ENCODE data around the gene LPIN1.
"Not testable (repeated sequence)": the region's sequence is repeated elsewhere in the genome, so short reads cannot be mapped to it uniquely, and the experiment has no call there.

LPIN1 gene

GRCh38 chr2:11743846-11744553, 2.4 kb upstream of the LPIN1 start:
- peak; percentile 66 for DNase-seq

- peak; percentile 23 for DNase-seq
These were observed 1.6 kb upstream of the LPIN1 start for GRCh38 chr2:11744631-11745394.

GRCh38 chr2:11745613-11746375, 638 bp upstream of the LPIN1 start:
- no peak for DNase-seq

DNA sequence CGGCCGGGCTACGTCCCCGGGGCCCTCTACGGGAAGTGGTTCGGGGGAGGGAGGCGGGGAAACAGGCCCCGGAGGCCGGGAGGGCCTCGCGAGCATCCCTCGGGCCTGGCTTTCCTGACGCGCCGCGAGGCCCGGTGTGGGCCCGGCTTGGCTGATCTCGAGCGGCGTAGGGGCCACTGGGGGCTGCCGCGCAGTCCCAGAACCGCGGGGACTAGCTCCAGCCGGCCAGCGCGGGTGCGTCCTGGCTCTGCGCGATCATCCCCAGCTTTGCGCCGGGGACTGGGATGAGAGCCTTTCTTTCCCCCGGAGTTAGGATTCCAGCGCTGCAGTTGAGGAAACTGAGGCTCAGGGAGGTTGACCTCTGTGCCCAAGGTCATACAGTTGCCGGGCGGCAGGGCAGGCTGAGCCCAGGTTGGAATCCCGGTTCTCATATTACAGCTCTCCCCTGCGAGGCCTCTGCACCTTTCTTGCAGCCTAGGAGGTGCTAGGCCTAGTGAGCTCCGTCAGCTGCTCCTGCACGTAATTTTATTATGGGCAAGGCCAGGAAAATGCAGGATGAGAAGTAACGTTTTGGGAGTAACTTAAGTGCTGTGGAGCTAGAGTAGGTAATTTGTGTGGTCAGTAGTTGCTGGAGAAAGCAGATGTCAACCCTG, 501 bp downstream of the LPIN1 start:
- no peak for DNase-seq

- DNase-seq: no peak
These were observed 1.8 kb downstream of the LPIN1 start for GRCh38 chr2:11748018-11748860.

DNA sequence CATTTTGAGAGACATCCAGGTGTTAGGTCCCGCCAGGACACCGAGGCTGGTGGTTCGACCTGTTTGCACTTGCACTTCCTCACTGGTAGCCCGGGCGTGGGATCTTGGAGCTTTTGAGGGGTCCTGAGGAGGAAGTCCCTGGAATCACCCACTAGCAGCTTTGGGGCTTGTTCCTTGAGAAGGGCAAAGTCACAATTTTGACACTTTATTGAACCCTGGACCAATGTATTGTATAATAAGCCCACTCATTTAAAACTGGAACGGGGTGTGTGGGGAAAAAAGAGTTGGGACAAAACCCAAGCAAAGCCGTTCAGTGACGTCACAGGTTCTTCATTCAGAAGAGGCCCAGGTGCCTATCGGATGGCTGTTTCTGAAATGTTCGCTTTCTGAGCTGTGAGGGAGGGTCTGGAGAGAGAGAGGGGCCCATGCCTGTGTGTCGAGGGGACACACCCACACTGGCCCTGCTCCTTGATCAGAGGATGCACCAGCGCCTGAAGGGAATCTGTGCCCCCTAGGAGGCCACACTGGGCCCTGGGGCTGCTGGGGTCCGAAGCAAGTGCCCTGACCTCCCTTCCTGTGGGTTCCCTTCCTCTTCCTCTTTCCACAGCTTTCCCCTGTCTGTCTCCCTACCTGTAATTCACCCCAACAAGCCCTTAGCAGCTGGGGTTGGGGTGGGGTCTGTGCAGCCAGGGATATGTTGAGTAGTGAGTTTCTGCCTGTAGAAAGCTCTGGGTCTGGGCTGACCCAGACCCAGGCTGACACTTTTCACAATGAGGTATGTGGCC, 2.6 kb downstream of the LPIN1 start:
- DNase-seq: no peak

DNA sequence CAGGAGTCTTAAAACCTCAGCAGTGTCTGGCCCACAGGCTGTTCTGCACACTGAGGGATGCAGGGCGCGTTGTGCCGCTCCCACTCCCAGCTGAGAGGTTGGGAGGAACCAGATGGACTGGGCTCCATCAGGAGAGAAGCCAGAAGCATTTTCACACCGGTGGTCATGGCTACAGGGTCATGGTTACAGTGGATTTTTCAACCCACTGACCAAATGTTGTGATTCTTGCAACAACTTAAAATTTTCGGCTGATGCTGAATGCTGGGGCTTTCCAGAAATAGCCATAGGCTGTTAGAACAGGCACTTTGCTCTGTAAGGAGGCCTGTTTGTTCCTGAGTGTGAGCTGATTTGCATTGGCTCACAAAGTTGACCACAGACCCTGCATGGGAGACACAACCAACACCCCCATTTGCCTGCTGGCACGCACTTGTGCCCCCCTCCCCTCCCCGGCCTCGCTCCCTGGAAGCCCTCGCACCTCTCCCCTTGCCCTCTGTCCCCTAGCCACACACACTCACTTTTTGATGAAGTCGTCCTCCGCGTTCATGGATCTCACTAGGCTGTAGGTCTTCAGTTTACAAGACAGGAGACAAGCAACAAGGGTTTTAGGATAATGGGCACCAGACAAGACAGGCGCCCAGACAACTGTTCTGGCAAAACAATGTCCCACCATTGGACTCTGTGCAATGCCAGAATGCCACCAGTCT, 3.4 kb downstream of the LPIN1 start:
- no peak for DNase-seq

GRCh38 chr2:11750422-11750821, 4.0 kb downstream of the LPIN1 start:
- DNase-seq: no peak

- no peak for DNase-seq
These were observed 4.5 kb downstream of the LPIN1 start for GRCh38 chr2:11750917-11751316.

- no peak for DNase-seq
These were observed 6.5 kb downstream of the LPIN1 start for GRCh38 chr2:11752906-11753305.

DNA sequence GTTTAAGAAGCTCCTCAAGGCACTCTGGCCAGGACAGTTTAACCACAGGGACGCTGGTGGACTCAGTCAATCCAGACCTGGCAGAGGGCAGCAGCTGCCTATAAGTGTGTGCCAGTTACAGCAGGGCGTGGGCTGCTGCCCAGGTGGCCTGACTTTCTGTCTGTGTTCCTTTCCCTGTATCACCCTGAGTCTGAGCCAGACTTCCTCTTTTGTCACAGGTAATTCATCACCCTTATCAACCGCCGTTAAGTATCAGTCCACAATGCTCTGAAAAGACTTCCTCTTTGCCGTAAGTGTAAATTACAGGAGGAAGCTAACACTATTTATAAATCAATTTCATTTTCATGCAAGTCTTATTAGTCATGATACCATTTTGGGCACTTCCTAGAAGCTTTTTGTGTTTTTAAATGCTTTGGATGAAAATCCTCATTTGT, 7.0 kb downstream of the LPIN1 start:
- peak; percentile 53 for DNase-seq

DNA sequence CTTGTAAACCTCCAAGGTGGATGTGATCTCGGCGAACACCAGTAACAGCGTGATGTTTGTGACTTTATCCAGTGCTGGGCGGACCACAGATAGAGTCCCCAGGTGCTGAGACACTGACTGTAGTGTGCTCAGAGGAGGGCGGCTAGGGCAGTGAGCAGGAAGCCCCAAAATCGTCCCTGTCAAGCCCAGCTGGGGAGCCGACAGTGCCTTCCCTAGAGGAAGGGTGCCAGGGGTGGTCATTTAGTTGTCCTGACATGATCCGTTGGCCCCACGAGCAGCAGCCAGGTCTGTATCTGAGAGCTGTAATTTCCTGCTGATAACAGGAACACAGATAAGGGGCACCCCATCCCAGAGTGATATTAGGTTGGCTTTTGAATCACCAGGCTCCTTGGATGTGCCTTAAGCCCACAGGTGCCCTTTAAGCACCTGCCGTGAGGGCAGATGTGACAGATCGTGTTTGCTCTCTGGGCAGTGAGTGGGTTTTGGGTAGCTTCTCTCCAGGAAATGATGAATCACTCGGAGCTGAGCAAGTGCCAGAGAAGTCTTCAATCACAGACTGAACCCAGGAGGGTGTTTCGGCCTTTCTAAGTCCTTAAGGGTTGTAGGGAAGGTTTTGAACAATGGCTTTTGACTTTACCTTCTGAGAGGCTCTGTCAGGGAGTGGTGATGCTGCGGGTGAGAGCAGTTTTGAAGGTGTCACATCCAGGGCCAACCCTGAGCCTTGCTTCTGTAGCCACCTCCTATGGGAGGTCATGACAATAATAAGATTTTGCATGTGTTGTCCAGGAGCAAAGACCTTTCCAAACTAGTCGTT, 7.7 kb downstream of the LPIN1 start:
- DNase-seq: peak; percentile 67

GRCh38 chr2:11754700-11755015, 8.2 kb downstream of the LPIN1 start:
- no peak for DNase-seq

DNA sequence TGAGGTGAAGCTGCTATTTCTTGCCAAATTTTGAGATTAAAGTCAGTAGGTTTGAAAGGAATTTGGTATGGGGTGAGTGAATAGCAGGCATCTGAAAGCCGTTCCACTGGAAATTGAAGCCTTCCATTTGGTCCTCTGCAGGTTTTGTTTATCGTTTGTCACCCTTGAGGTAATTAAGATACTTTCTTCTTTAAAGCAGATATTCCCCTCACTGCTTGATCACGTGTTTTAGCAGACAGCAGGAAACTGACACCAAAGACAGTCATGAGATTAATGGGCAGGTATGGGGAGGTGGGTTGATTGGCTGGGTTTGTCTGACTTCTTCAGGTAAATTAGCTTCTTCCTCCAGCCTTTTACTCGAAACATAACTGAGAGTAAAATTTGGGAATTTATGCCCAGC, 10.7 kb downstream of the LPIN1 start:
- DNase-seq: no peak

DNA sequence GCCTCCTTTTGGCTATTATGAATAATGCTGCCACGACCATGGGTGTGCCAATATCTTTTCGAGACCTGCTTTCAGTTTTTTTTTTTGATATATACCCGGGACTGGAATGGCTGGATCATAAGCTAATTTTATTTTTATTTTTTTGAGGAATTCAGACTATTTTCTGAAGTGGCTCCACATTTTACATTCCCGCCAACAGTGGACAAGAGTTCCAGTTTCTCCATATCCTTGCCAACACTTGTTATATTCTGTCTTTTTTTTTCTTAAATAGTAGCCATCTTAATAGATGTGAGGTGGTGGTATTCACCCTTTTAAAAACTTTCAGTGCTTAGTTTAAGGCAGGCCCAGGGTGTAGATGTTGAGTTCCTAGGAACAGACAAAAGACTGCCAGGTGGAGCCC, 11.8 kb downstream of the LPIN1 start:
- DNase-seq: no peak

DNA sequence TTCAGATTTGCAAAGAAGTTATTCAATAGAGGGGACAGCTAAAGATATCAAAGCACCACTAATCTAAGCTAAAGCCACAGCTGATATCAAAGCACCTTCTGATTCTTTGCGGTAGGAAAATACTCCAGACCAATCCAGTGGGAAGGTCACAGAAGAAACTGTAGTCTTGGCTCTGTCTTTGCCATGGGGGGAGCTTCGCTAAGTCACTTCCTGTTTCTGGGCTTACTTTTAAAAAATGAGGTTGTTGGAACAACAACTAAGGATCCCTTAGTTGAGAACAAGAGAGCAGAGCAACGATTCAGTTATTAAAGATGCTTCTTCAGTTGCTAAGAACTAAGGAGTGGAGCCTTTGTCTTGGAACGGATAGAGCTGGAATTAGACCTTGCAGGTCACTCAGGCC, 12.2 kb downstream of the LPIN1 start:
- no peak for DNase-seq

DNA sequence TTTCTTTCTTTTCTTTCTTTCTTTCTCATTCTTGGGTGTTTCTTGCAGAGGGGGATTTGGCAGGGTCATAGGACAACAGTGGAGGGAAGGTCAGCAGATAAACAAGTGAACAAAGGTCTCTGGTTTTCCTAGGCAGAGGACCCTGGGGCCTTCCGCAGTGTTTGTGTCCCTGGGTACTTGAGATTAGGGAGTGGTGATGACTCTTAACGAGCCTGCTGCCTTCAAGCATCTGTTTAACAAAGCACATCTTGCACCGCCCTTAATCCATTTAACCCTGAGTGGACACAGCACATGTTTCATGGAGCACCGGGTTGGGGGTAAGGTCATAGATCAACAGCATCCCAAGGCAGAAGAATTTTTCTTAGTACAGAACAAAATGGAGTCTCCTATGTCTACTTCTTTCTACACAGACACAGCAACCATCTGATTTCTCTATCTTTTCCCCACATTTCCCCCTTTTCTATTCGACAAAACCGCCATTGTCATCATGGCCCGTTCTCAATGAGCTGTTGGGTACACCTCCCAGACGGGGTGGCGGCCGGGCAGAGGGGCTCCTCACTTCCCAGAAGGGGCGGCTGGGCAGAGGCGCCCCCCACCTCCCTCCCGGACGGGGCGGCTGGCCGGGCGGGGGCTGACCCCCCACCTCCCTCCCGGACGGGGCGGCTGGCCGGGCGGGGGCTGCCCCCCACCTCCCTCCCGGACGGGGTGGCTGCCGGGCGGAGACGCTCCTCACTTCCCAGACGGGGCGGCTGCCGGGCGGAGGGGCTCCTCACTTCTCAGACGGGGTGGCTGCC, 12.9 kb downstream of the LPIN1 start:
- not testable (repeated sequence) for DNase-seq

DNA sequence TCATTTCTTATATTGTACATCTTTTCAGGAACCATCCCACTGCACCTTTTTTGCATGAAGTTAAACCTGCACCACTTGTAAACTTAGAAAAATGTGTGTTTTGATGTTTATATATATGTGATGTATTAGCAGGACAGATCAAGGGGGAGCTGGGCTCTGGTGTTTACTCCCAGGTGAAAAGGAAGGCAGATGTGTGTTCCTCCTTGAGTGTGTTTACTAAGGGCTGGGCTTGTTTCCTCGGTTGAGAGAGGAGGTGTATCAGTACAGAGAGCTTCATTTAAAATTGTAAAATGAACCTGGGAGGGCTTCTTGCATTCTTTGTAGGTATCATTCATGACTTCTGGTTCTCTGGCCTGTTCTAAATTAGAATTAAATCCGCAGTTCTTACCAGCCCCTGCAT, 14.8 kb downstream of the LPIN1 start:
- no peak for DNase-seq

DNA sequence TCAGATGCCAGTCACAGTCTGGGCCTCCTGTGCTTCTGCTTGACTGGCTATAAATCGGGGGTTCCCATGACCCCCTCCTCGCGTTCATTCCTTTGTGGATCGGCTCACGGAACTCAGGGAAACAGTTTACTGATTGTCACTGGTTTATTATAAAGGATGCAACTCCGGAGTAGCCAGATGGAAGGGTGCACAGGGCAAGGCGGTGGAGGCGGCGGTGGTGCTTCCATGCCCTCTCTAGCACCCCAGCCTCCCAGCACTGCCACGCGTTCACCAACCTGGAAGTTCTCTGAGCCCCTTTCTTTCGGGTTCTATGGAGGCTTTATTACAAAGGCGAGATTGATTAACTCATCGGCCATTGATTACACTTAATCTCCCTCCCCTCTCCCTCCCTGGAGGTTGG, 15.6 kb downstream of the LPIN1 start:
- no peak for DNase-seq

Data from activated T-cell treated with anti-CD3 and anti-CD28 coated beads, Interleukin-2, amount 50 U/mL, for 1 hour (primary cell).